ENCODE data around the gene ABCA13.

ABCA13 gene

GRCh38 chr7:48347230-48347825, 176.1 kb downstream of the ABCA13 start:
- H3K4me3 ChIP-seq (ENCODE audit: insufficient read depth in 1 of 2, low read depth in 1 of 2, low read length in 2 of 2), result no peak overlapping the region
- H3K9ac ChIP-seq (ENCODE audit: low read length), result no peak overlapping the region
- H4K91ac ChIP-seq (ENCODE audit: low read length), result no peak overlapping the region
- H3K9me3 ChIP-seq (ENCODE audit: control insufficient read depth, low read length), result no peaks in the 10 kb centered on the region
- no peaks in the 10 kb centered on the region for H3K79me1 ChIP-seq (replicated peaks; ENCODE audit: low read length, poor library complexity, severe bottlenecking)
- no peaks in the 10 kb centered on the region for H3K4me1 ChIP-seq (ENCODE audit: control insufficient read depth, insufficient read depth, low read depth, low read length)
- H4K8ac ChIP-seq (ENCODE audit: low read length), result no peak overlapping the region
- H3K4me2 ChIP-seq (ENCODE audit: low read length, poor library complexity, severe bottlenecking), result no peak overlapping the region
- 53% methylated on average over 2 of the region's 5 CpGs for WGBS
- H3K18ac ChIP-seq (ENCODE audit: low read depth in 1 of 2, low read length in 2 of 2), result no peak overlapping the region
- no peaks in the 10 kb centered on the region for H3K36me3 ChIP-seq (ENCODE audit: control insufficient read depth in 1 of 2, insufficient read depth in 2 of 2, low read depth in 1 of 2, low read length in 2 of 2)
- no peak overlapping the region for H2BK12ac ChIP-seq (ENCODE audit: low read length in 2 of 2)
- no peak overlapping the region for H3K4ac ChIP-seq (ENCODE audit: low read depth in 1 of 2, low read length in 2 of 2)
- no peak overlapping the region for H2AFZ ChIP-seq (ENCODE audit: low read depth, low read length)
- no peak overlapping the region for H2BK15ac ChIP-seq (ENCODE audit: low read depth, poor library complexity, severe bottlenecking)
- no peak for DNase-seq
- no peak overlapping the region for H3K23ac ChIP-seq (ENCODE audit: low read length in 2 of 2)
- no peak overlapping the region for H3K27ac ChIP-seq (ENCODE audit: low read length, poor library complexity, severe bottlenecking)
- no peak overlapping the region for H2AK5ac ChIP-seq (ENCODE audit: low read length, severe bottlenecking)
- no peak overlapping the region for H2BK120ac ChIP-seq (ENCODE audit: low read depth, low read length)
- H3K27me3 ChIP-seq (ENCODE audit: control insufficient read depth in 1 of 2, insufficient read depth in 1 of 2, low read length in 2 of 2), result no peaks in the 10 kb centered on the region
- H3K14ac ChIP-seq (ENCODE audit: low read length in 2 of 2), result no peak overlapping the region
- no peak overlapping the region for H2BK5ac ChIP-seq (ENCODE audit: low read depth, low read length, poor library complexity, severe bottlenecking)

GRCh38 chr7:48350515-48350914, 179.3 kb downstream of the ABCA13 start:
- H3K4me2 ChIP-seq (ENCODE audit: low read length, poor library complexity, severe bottlenecking), result no peak overlapping the region
- H3K9me3 ChIP-seq (ENCODE audit: control insufficient read depth, low read length), result no peaks in the 10 kb centered on the region
- no peaks in the 10 kb centered on the region for H3K36me3 ChIP-seq (ENCODE audit: control insufficient read depth in 1 of 2, insufficient read depth in 2 of 2, low read depth in 1 of 2, low read length in 2 of 2)
- H2BK15ac ChIP-seq (ENCODE audit: low read depth, poor library complexity, severe bottlenecking), result no peak overlapping the region
- no peak overlapping the region for H3K18ac ChIP-seq (ENCODE audit: low read depth in 1 of 2, low read length in 2 of 2)
- no peaks in the 10 kb centered on the region for H3K4me1 ChIP-seq (ENCODE audit: control insufficient read depth, insufficient read depth, low read depth, low read length)
- no peak overlapping the region for H2AK5ac ChIP-seq (ENCODE audit: low read length, severe bottlenecking)
- no peak overlapping the region for H3K23ac ChIP-seq (ENCODE audit: low read length in 2 of 2)
- no peak overlapping the region for H3K4ac ChIP-seq (ENCODE audit: low read depth in 1 of 2, low read length in 2 of 2)
- H2BK120ac ChIP-seq (ENCODE audit: low read depth, low read length), result no peak overlapping the region
- H2BK5ac ChIP-seq (ENCODE audit: low read depth, low read length, poor library complexity, severe bottlenecking), result no peak overlapping the region
- WGBS, result 92% methylated on average over 7 of the region's 7 CpGs
- H3K79me1 ChIP-seq (replicated peaks; ENCODE audit: low read length, poor library complexity, severe bottlenecking), result no peaks in the 10 kb centered on the region
- no peak overlapping the region for H2AFZ ChIP-seq (ENCODE audit: low read depth, low read length)
- H3K27me3 ChIP-seq (ENCODE audit: control insufficient read depth in 1 of 2, insufficient read depth in 1 of 2, low read length in 2 of 2), result no peaks in the 10 kb centered on the region
- H4K8ac ChIP-seq (ENCODE audit: low read length), result no peak overlapping the region
- H4K91ac ChIP-seq (ENCODE audit: low read length), result no peak overlapping the region
- H3K4me3 ChIP-seq (ENCODE audit: insufficient read depth in 1 of 2, low read depth in 1 of 2, low read length in 2 of 2), result no peak overlapping the region
- H2BK12ac ChIP-seq (ENCODE audit: low read length in 2 of 2), result no peak overlapping the region
- H3K9ac ChIP-seq (ENCODE audit: low read length), result no peak overlapping the region
- DNase-seq, result no peak
- no peak overlapping the region for H3K14ac ChIP-seq (ENCODE audit: low read length in 2 of 2)
- no peak overlapping the region for H3K27ac ChIP-seq (ENCODE audit: low read length, poor library complexity, severe bottlenecking)

- no peaks in the 10 kb centered on the region for H3K36me3 ChIP-seq (ENCODE audit: control insufficient read depth in 1 of 2, insufficient read depth in 2 of 2, low read depth in 1 of 2, low read length in 2 of 2)
- no peak overlapping the region for H3K4ac ChIP-seq (ENCODE audit: low read depth in 1 of 2, low read length in 2 of 2)
- no peaks in the 10 kb centered on the region for H3K79me1 ChIP-seq (replicated peaks; ENCODE audit: low read length, poor library complexity, severe bottlenecking)
- no peak overlapping the region for H3K27ac ChIP-seq (ENCODE audit: low read length, poor library complexity, severe bottlenecking)
- H3K4me2 ChIP-seq (ENCODE audit: low read length, poor library complexity, severe bottlenecking), result no peak overlapping the region
- no peak overlapping the region for H2BK15ac ChIP-seq (ENCODE audit: low read depth, poor library complexity, severe bottlenecking)
- no peaks in the 10 kb centered on the region for H3K9me3 ChIP-seq (ENCODE audit: control insufficient read depth, low read length)
- no peak overlapping the region for H3K4me3 ChIP-seq (ENCODE audit: insufficient read depth in 1 of 2, low read depth in 1 of 2, low read length in 2 of 2)
- no peak overlapping the region for H2AFZ ChIP-seq (ENCODE audit: low read depth, low read length)
- no peak overlapping the region for H2BK12ac ChIP-seq (ENCODE audit: low read length in 2 of 2)
- H3K23ac ChIP-seq (ENCODE audit: low read length in 2 of 2), result no peak overlapping the region
- H3K27me3 ChIP-seq (ENCODE audit: control insufficient read depth in 1 of 2, insufficient read depth in 1 of 2, low read length in 2 of 2), result no peaks in the 10 kb centered on the region
- H2AK5ac ChIP-seq (ENCODE audit: low read length, severe bottlenecking), result no peak overlapping the region
- 80% methylated on average over 7 of the region's 7 CpGs for WGBS
- H4K91ac ChIP-seq (ENCODE audit: low read length), result no peak overlapping the region
- DNase-seq, result no peak
- no peak overlapping the region for H2BK5ac ChIP-seq (ENCODE audit: low read depth, low read length, poor library complexity, severe bottlenecking)
- no peak overlapping the region for H3K14ac ChIP-seq (ENCODE audit: low read length in 2 of 2)
- H3K9ac ChIP-seq (ENCODE audit: low read length), result no peak overlapping the region
- no peak overlapping the region for H4K8ac ChIP-seq (ENCODE audit: low read length)
- no peak overlapping the region for H3K18ac ChIP-seq (ENCODE audit: low read depth in 1 of 2, low read length in 2 of 2)
- H3K4me1 ChIP-seq (ENCODE audit: control insufficient read depth, insufficient read depth, low read depth, low read length), result no peaks in the 10 kb centered on the region
- H2BK120ac ChIP-seq (ENCODE audit: low read depth, low read length), result no peak overlapping the region
Measured at GRCh38 chr7:48351900-48352299, 180.6 kb downstream of the ABCA13 start.

GRCh38 chr7:48355346-48355745, 184.1 kb downstream of the ABCA13 start:
- Histone ChIP-seq H3K14ac (ENCODE audit: low read length in 2 of 2) (no peak overlapping the region), H3K4me1 (ENCODE audit: control insufficient read depth, insufficient read depth, low read depth, low read length) (no peaks in the 10 kb centered on the region), H3K79me1 (replicated peaks; ENCODE audit: low read length, poor library complexity, severe bottlenecking) (no peaks in the 10 kb centered on the region), H3K4ac (ENCODE audit: low read depth in 1 of 2, low read length in 2 of 2) (no peak overlapping the region), H3K9ac (ENCODE audit: low read length) (no peak overlapping the region), H2BK12ac (ENCODE audit: low read length in 2 of 2) (no peak overlapping the region), H3K23ac (ENCODE audit: low read length in 2 of 2) (no peak overlapping the region), H4K91ac (ENCODE audit: low read length) (no peak overlapping the region), H2BK15ac (ENCODE audit: low read depth, poor library complexity, severe bottlenecking) (no peak overlapping the region), H2AFZ (ENCODE audit: low read depth, low read length) (no peak overlapping the region), H2AK5ac (ENCODE audit: low read length, severe bottlenecking) (no peak overlapping the region), H4K8ac (ENCODE audit: low read length) (no peak overlapping the region), H3K27ac (ENCODE audit: low read length, poor library complexity, severe bottlenecking) (no peak overlapping the region), H3K9me3 (ENCODE audit: control insufficient read depth, low read length) (no peaks in the 10 kb centered on the region), H3K18ac (ENCODE audit: low read depth in 1 of 2, low read length in 2 of 2) (no peak overlapping the region), H2BK5ac (ENCODE audit: low read depth, low read length, poor library complexity, severe bottlenecking) (no peak overlapping the region), H3K4me2 (ENCODE audit: low read length, poor library complexity, severe bottlenecking) (no peak overlapping the region), H3K27me3 (ENCODE audit: control insufficient read depth in 1 of 2, insufficient read depth in 1 of 2, low read length in 2 of 2) (no peaks in the 10 kb centered on the region), H2BK120ac (ENCODE audit: low read depth, low read length) (no peak overlapping the region), H3K36me3 (ENCODE audit: control insufficient read depth in 1 of 2, insufficient read depth in 2 of 2, low read depth in 1 of 2, low read length in 2 of 2) (no peaks in the 10 kb centered on the region), H3K4me3 (ENCODE audit: insufficient read depth in 1 of 2, low read depth in 1 of 2, low read length in 2 of 2) (no peak overlapping the region)
- 80% methylated on average over 3 of the region's 3 CpGs for WGBS
- no peak for DNase-seq
